ENCODE data around the gene CHRNG. TPM values are rescaled to one million over a fixed set of nuclear protein-coding genes. Genes with fewer than 3 reads are reported as not detected.
A peak's percentile ranks its signal among the peaks of the same experiment; 100 is the strongest.

The CHRNG gene
- total and polyA plus RNA-seq, 2 donors (not counting 1 experiment from before 2014, with no cell fraction given) = not detected

GRCh38 chr2:232545511-232546375, 6.3 kb downstream of the CHRNG start:
- Histone ChIP-seq H3K4me1 (ENCODE audit: control insufficient read depth, extremely low read depth, insufficient read depth, low read length) (no peaks in the 10 kb centered on the region), H3K9ac (ENCODE audit: insufficient read depth, low read length) (no peak overlapping the region), H3K4me2 (ENCODE audit: extremely low read depth, insufficient read depth, low read length) (no peak overlapping the region), H3K4me3 (replicated peaks in 1 of 4; ENCODE audit: control extremely low read depth in 1 of 4, insufficient read depth in 1 of 4, low read depth in 3 of 4, low read length in 4 of 4) (no peak overlapping the region), H3K36me3 (ENCODE audit: control insufficient read depth, insufficient read depth, low read length) (no peaks in the 10 kb centered on the region), H3K9me3 (ENCODE audit: control insufficient read depth, insufficient read depth, low read depth, low read length) (no peaks in the 10 kb centered on the region), H3K79me2 (ENCODE audit: control insufficient read depth, insufficient read depth, low read length) (peaks cover 4% of the 10 kb centered on the region), H4K20me1 (ENCODE audit: control insufficient read depth, extremely low read depth, insufficient read depth, low read length) (no peaks in the 10 kb centered on the region), H2AFZ (ENCODE audit: low read length) (no peak overlapping the region), H3K27ac (ENCODE audit: insufficient read depth, low read length) (no peak overlapping the region), H3K27me3 (ENCODE audit: control insufficient read depth, insufficient read depth, low read length) (no peaks in the 10 kb centered on the region)
- TF ChIP-seq CTCF (conservative IDR thresholded peaks at IDR 0.05 in 1 of 2, IDR thresholded peaks at IDR 0.05 in 1 of 2; ENCODE audit: low read depth in 1 of 2, low read length in 2 of 2) (no peak), EZH2 (IDR thresholded peaks at IDR 0.05; ENCODE audit: low read length, missing control alignments) (no peak)
- DNase-seq (ENCODE audit: low read depth in 2 of 2) = no peak

- Histone ChIP-seq H3K4me2 (ENCODE audit: extremely low read depth, insufficient read depth, low read length) (no peak overlapping the region), H3K27me3 (ENCODE audit: control insufficient read depth, insufficient read depth, low read length) (no peaks in the 10 kb centered on the region), H3K9me3 (ENCODE audit: control insufficient read depth, insufficient read depth, low read depth, low read length) (no peaks in the 10 kb centered on the region), H3K79me2 (ENCODE audit: control insufficient read depth, insufficient read depth, low read length) (peaks cover 23% of the 10 kb centered on the region), H3K9ac (ENCODE audit: insufficient read depth, low read length) (no peak overlapping the region), H3K27ac (ENCODE audit: insufficient read depth, low read length) (no peak overlapping the region), H3K4me3 (replicated peaks in 1 of 4; ENCODE audit: control extremely low read depth in 1 of 4, insufficient read depth in 1 of 4, low read depth in 3 of 4, low read length in 4 of 4) (no peak overlapping the region), H2AFZ (ENCODE audit: low read length) (no peak overlapping the region), H3K4me1 (ENCODE audit: control insufficient read depth, extremely low read depth, insufficient read depth, low read length) (no peaks in the 10 kb centered on the region), H4K20me1 (ENCODE audit: control insufficient read depth, extremely low read depth, insufficient read depth, low read length) (no peaks in the 10 kb centered on the region), H3K36me3 (ENCODE audit: control insufficient read depth, insufficient read depth, low read length) (no peaks in the 10 kb centered on the region)
- TF ChIP-seq EZH2 (IDR thresholded peaks at IDR 0.05; ENCODE audit: low read length, missing control alignments) = no peak
- TF ChIP-seq CTCF (conservative IDR thresholded peaks at IDR 0.05 in 1 of 2, IDR thresholded peaks at IDR 0.05 in 1 of 2; ENCODE audit: low read depth in 1 of 2, low read length in 2 of 2) = no peak
- DNase-seq (ENCODE audit: low read depth in 2 of 2) = no peak
Measured at GRCh38 chr2:232547991-232548390, 8.5 kb downstream of the CHRNG start.

- TF ChIP-seq CTCF (conservative IDR thresholded peaks at IDR 0.05 in 1 of 2, IDR thresholded peaks at IDR 0.05 in 1 of 2; ENCODE audit: low read depth in 1 of 2, low read length in 2 of 2) (no peak), EZH2 (IDR thresholded peaks at IDR 0.05; ENCODE audit: low read length, missing control alignments) (no peak)
- Histone ChIP-seq H3K9me3 (ENCODE audit: control insufficient read depth, insufficient read depth, low read depth, low read length) (no peaks in the 10 kb centered on the region), H3K27ac (ENCODE audit: insufficient read depth, low read length) (peak overlapping the region; percentile 97), H4K20me1 (ENCODE audit: control insufficient read depth, extremely low read depth, insufficient read depth, low read length) (no peaks in the 10 kb centered on the region), H3K4me2 (ENCODE audit: extremely low read depth, insufficient read depth, low read length) (peak overlapping the region; percentile 76), H3K4me1 (ENCODE audit: control insufficient read depth, extremely low read depth, insufficient read depth, low read length) (no peaks in the 10 kb centered on the region), H3K79me2 (ENCODE audit: control insufficient read depth, insufficient read depth, low read length) (peaks cover 41% of the 10 kb centered on the region), H3K36me3 (ENCODE audit: control insufficient read depth, insufficient read depth, low read length) (no peaks in the 10 kb centered on the region), H3K27me3 (ENCODE audit: control insufficient read depth, insufficient read depth, low read length) (no peaks in the 10 kb centered on the region), H3K4me3 (replicated peaks in 1 of 4; ENCODE audit: control extremely low read depth in 1 of 4, insufficient read depth in 1 of 4, low read depth in 3 of 4, low read length in 4 of 4) (peak overlapping the region; percentile 77 to 95 (median 90)), H2AFZ (ENCODE audit: low read length) (peak overlapping the region; percentile 84), H3K9ac (ENCODE audit: insufficient read depth, low read length) (peak overlapping the region; percentile 99)
- DNase-seq (ENCODE audit: low read depth in 2 of 2) = no peak
Measured at GRCh38 chr2:232549655-232550353, 10.3 kb downstream of the CHRNG start.
